HCT116 (cell line): ENCODE results near the gene ESR2.

Source experiments
- CEBPB ChIP-seq: IDR thresholded peaks from 2 replicates; pipeline ENCODE4 v1.6.1; 2012; ENCODE audit warnings: low read depth
- EGR1 ChIP-seq: IDR thresholded peaks from 2 replicates; pipeline ENCODE4 v1.6.1; 2012; ENCODE audit warnings: low read depth
- EZH2 ChIP-seq: fragments of 200-600 bp; sonication (generic); IDR thresholded peaks from 2 replicates; pipeline ENCODE4 v1.6.1; 2017; ENCODE audit warnings: antibody characterized with exemption, mixed run types
- EZH2phosphoT487 ChIP-seq: fragments of 200-600 bp; IDR thresholded peaks from 2 replicates; pipeline ENCODE4 v1.6.1; 2018; ENCODE audit warnings: antibody characterized with exemption, borderline replicate concordance
- POLR2A ChIP-seq: IDR thresholded peaks from 2 replicates; pipeline ENCODE4 v1.7.0; 2011; ENCODE audit warnings: borderline replicate concordance; ENCODE audit not compliant: insufficient read depth, insufficient read length; ENCODE audit errors: extremely low read depth
- POLR2AphosphoS5 ChIP-seq: IDR thresholded peaks from 2 replicates; pipeline ENCODE4 v1.6.1; 2011; ENCODE audit warnings: mild to moderate bottlenecking, low read depth, low read length, moderate library complexity
- RAD21 ChIP-seq: IDR thresholded peaks from 2 replicates; pipeline ENCODE4 v1.6.1; 2012; ENCODE audit warnings: low read depth, mild to moderate bottlenecking
- SIN3A ChIP-seq: IDR thresholded peaks from 2 replicates; pipeline ENCODE4 v1.6.1; 2012; ENCODE audit warnings: low read depth
- TCF7L2 ChIP-seq: IDR thresholded peaks from 2 replicates; pipeline ENCODE4 v1.7.0; 2011; ENCODE audit warnings: borderline replicate concordance, inconsistent platforms; ENCODE audit not compliant: insufficient read depth, insufficient read length; ENCODE audit errors: extremely low read depth
- ZNF274 ChIP-seq: fragments of 200-500 bp; sonication (Bioruptor generic); IDR thresholded peaks from 2 replicates; pipeline ENCODE4 v1.6.1; 2014; ENCODE audit warnings: mild to moderate bottlenecking, low read depth, low read length, inconsistent platforms
- TF ChIP-seq, protein P1 (sequence below), 3 experiments: fragments of 200-600 bp in 1 of 3; sonication (generic) in 1 of 3; IDR thresholded peaks in 2 of 3; conservative IDR thresholded peaks in 1 of 3; 2 replicates each; pipeline ENCODE4 v1.5.1; 2012 to 2017; ENCODE audit warnings: low read depth in 2 of 3, low read length in 2 of 3, antibody characterized with exemption in 1 of 3, borderline replicate concordance in 1 of 3, control low read depth in 1 of 3, mild to moderate bottlenecking in 1 of 3, mixed read lengths in 1 of 3, mixed run types in 1 of 3, moderate library complexity in 1 of 3; ENCODE audit not compliant: insufficient read depth in 1 of 3
- TF ChIP-seq, protein P2 (sequence below): IDR thresholded peaks from 2 replicates; pipeline ENCODE4 v1.6.1; 2012
- TF ChIP-seq, protein P3 (sequence below): IDR thresholded peaks from 2 replicates; pipeline ENCODE4 v1.6.1; 2012

DNA sequence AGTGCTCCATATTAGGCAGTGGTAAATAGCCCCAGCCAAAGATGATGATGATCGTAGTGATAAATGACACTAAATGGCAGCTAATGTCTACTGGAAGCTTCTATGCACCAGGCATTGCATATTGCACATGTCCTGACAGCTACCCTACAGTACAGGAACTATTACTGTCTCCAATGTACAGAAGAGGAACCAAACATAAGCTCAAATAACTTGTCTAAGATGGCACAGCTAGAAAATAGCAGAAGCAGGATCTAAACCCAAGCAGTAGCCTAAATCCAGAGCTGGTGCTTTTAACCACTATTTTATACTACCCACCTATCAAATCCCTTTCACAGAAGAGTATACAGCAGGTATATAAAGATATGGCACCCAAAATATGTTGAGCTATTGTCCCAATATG, 28.9 kb downstream of the ESR2 start:
- TF ChIP-seq, protein P1, sequence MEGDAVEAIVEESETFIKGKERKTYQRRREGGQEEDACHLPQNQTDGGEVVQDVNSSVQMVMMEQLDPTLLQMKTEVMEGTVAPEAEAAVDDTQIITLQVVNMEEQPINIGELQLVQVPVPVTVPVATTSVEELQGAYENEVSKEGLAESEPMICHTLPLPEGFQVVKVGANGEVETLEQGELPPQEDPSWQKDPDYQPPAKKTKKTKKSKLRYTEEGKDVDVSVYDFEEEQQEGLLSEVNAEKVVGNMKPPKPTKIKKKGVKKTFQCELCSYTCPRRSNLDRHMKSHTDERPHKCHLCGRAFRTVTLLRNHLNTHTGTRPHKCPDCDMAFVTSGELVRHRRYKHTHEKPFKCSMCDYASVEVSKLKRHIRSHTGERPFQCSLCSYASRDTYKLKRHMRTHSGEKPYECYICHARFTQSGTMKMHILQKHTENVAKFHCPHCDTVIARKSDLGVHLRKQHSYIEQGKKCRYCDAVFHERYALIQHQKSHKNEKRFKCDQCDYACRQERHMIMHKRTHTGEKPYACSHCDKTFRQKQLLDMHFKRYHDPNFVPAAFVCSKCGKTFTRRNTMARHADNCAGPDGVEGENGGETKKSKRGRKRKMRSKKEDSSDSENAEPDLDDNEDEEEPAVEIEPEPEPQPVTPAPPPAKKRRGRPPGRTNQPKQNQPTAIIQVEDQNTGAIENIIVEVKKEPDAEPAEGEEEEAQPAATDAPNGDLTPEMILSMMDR (IDR thresholded peaks at IDR 0.05 in 2 of 3, conservative IDR thresholded peaks at IDR 0.05 in 1 of 3; ENCODE audit: borderline replicate concordance in 1 of 3, insufficient read depth in 1 of 3, low read depth in 2 of 3, low read length in 2 of 3) = no peak
- no peak for TF ChIP-seq EZH2phosphoT487
- TF ChIP-seq SIN3A = no peak
- no peak for TF ChIP-seq EZH2
- no peak for TF ChIP-seq RAD21
- TF ChIP-seq POLR2A = no peak
- TF ChIP-seq, protein P2, sequence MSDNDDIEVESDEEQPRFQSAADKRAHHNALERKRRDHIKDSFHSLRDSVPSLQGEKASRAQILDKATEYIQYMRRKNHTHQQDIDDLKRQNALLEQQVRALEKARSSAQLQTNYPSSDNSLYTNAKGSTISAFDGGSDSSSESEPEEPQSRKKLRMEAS = no peak
- TF ChIP-seq ZNF274 = no peak
- no peak for TF ChIP-seq EGR1
- no peak for TF ChIP-seq POLR2AphosphoS5
- TF ChIP-seq TCF7L2 = no peak
- no peak for TF ChIP-seq CEBPB
- TF ChIP-seq, protein P3, sequence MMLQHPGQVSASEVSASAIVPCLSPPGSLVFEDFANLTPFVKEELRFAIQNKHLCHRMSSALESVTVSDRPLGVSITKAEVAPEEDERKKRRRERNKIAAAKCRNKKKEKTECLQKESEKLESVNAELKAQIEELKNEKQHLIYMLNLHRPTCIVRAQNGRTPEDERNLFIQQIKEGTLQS = no peak
